Effector memory CD4-positive, alpha-beta T cell (primary cell): Measurements from ENCODE around the gene BCL2L13.

Experiments used
- DNase-seq, 3 donors: peaks; one replicate each; pipeline ENCODE4 v3.0.0-alpha.2; 2020
- H3K27ac ChIP-seq: 2 replicates; pipeline ENCODE4 v1.7.0; 2013; ENCODE audit warnings: mild to moderate bottlenecking, low read length, moderate library complexity; ENCODE audit not compliant: insufficient read depth, poor library complexity, severe bottlenecking
- H3K27me3 ChIP-seq: replicated peaks from 2 replicates; pipeline ENCODE4 v1.7.0; 2013; ENCODE audit warnings: mild to moderate bottlenecking, low read length; ENCODE audit not compliant: insufficient read depth, control insufficient read depth, poor library complexity, severe bottlenecking
- H3K36me3 ChIP-seq: 2 replicates; pipeline ENCODE4 v1.7.0; 2013; ENCODE audit warnings: mild to moderate bottlenecking, low read length, moderate library complexity; ENCODE audit not compliant: control insufficient read depth, insufficient read depth
- H3K4me1 ChIP-seq: 2 replicates; pipeline ENCODE4 v1.7.0; 2013; ENCODE audit warnings: low read length, mild to moderate bottlenecking; ENCODE audit not compliant: control insufficient read depth, insufficient read depth, poor library complexity, severe bottlenecking
- H3K4me3 ChIP-seq: 2 replicates; pipeline ENCODE4 v1.7.0; 2013; ENCODE audit warnings: low read length, low read depth, mild to moderate bottlenecking; ENCODE audit not compliant: insufficient read depth, poor library complexity, severe bottlenecking
- H3K9me3 ChIP-seq: 2 replicates; pipeline ENCODE4 v1.7.0; 2013; ENCODE audit warnings: mild to moderate bottlenecking, low read length, moderate library complexity; ENCODE audit not compliant: control insufficient read depth

The BCL2L13 gene

DNA sequence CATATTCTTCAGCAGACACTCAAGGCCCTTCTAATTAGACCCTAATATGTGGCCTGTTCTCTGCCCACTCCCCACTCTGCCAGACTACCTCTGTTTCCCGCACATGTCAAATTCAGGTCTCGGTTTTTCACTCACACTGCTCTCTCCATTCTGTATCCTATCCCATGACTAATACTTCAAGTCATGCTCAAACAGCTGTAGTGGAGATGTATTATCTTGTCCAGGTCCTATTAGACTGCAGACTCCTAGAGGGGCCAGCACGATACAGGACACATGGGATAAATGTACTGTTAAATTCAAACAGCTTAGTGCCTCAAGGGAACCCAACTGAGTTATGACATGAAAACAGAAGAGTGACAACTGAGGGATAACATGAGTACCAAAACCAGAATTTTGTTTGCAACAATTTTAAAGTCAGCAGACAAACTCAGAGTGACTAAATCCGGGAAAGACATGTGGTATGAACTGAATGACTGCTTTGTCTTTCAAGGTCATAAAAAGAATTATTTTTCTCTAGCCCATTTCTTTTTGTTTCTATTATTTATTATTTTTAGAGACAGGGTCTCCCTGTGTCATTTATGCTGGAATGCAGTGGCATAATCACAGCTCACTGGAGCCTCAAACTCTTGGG is 30.6 kb upstream of the BCL2L13 start:
- H3K9me3 ChIP-seq: no peaks in the 10 kb centered on the region
- no peak overlapping the region for H3K4me3 ChIP-seq
- no peak for DNase-seq
- peaks cover 51% of the 10 kb centered on the region for H3K36me3 ChIP-seq
- no peaks in the 10 kb centered on the region for H3K27me3 ChIP-seq
- no peak overlapping the region for H3K27ac ChIP-seq
- no peaks in the 10 kb centered on the region for H3K4me1 ChIP-seq

DNA sequence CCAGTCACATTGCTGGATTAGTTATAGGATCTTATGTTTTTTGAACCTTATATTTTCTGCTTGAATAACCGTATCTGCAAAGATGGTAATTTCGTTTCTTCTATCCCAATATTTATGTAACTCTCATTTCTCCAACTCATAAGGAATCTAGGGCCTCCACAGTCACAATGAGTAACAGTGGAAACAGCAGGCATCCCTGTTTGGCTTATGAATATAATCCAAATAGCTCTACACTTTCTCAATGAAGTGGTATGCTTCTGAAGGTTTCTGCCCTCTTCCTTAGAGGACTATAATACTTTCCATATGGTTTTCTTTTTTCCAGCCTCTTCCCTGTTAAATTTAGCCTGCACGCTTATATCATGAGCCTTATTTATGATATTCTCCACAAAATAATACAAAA is 26.5 kb upstream of the BCL2L13 start:
- Histone ChIP-seq H3K4me1 (no peaks in the 10 kb centered on the region), H3K4me3 (no peak overlapping the region), H3K27me3 (no peaks in the 10 kb centered on the region), H3K27ac (no peak overlapping the region), H3K9me3 (no peaks in the 10 kb centered on the region), H3K36me3 (peaks cover 50% of the 10 kb centered on the region)
- DNase-seq: no peak

DNA sequence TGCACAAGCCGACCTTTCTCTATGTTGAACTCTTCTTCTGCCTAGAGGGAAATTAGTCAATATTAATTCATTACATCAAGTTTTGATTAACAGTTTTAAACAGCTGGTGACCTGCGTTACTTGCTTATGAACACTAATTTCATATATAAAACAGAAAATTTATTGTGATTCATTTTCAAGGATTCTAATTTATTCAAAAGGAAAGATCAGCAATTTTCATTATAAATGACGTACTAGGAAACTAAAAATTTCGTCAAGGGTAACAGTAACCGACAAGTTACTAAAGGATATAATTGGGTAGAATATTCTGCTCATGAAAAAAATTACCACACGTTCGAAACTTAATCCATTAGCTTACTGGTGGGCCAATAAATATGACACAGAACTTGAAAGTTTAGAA is 25.3 kb upstream of the BCL2L13 start:
- Histone ChIP-seq H3K4me3 (no peak overlapping the region), H3K27me3 (no peaks in the 10 kb centered on the region), H3K4me1 (no peaks in the 10 kb centered on the region), H3K36me3 (peaks cover 47% of the 10 kb centered on the region), H3K27ac (no peak overlapping the region), H3K9me3 (no peaks in the 10 kb centered on the region)
- DNase-seq: no peak

DNA sequence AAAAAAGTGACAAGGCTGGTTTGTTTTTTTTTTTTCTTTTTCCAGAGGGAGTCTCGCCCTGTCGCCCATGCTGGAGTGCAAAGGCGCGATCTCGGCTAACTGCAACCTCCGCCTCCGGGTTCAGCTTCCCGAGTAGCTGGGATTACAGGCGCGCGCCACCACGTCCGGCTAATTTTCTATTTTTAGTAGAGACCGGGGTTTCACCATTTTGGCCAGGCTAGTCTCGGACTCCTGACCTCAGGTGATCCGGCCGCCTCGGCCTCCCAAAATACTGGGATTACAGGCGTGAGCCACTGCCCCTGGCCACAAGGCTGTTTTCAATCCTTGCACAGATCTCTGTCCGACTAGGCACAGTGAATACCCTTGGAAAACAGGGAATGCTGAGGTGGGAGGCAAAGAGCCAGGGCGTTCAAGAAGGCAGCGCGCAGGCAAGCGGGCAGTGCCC is 10.6 kb upstream of the BCL2L13 start:
- Histone ChIP-seq H3K4me1 (peaks cover 7% of the 10 kb centered on the region), H3K36me3 (no peaks in the 10 kb centered on the region), H3K9me3 (no peaks in the 10 kb centered on the region), H3K27ac (peak overlapping the region; percentile 96), H3K4me3 (peak overlapping the region; percentile 100), H3K27me3 (no peaks in the 10 kb centered on the region)
- DNase-seq: no peak

DNA sequence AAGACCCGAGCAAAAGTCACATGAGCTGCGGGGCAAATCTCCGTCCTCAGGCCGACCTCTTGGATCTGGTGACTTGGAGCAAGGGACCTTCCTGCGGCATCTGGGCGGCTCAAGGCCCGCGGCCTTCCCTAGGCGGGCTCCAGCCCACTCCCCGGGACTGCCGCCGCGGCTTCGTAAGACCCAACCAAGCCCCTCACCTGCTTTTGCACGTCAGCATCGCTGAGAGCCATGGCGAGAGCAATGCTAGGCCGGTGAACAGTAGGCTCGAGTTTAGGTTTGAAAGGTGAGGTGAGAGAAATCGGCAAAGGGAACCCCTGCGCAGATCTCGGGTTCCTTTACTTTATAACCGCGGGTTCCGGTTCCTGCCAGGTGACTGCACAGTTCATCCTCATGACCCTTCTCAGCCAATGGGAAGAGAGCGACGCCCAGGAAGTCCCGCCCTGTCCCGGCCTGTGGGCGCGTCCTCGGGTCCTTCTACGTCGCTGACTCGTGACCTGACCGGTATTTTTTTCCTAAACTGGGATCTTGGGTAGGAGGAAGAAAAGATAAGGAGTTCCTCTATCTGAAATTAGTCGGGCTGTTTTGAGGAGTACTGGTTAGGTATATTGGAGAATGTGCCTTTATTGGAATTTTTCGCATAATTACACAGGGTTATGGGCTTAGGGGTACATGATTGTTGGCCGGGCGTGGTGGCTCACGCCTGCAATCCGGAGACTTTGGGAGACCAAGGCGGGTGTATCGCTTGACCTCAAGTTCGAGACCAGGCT is 10.0 kb upstream of the BCL2L13 start, which contains the start of gene ATP6V1E1:
Gene ATP6V1E1 (minus strand): TSS at position 344 of the 767 bp plus-strand sequence. CDS start 114 bp downstream, at position 230.
- Histone ChIP-seq H3K4me1 (peaks cover 7% of the 10 kb centered on the region), H3K27ac (peak within 1 kb of the TSS; percentile 96), H3K36me3 (no peaks in the 10 kb centered on the region), H3K27me3 (no peaks in the 10 kb centered on the region), H3K4me3 (peak within 1 kb of the TSS; percentile 100), H3K9me3 (no peaks in the 10 kb centered on the region)
- peak; percentile 89 to 95 (median 93) for DNase-seq

DNA sequence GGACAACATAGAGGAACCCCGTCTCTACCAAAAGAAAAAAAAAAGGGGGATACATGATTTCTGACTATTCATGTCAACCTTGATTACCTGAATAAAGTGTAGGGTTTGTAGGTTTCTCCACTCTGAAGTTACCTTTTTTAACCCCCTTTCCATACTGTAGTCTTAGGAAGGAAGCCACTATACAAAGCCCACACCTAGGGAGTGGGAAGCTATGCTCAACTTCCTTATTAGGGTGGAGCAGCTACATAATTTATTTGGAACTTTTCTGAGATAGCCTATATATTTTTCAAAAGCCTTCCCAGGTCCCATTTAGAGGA is 9.4 kb upstream of the BCL2L13 start:
- peaks cover 7% of the 10 kb centered on the region for H3K4me1 ChIP-seq
- no peaks in the 10 kb centered on the region for H3K27me3 ChIP-seq
- peak overlapping the region; percentile 96 for H3K27ac ChIP-seq
- no peak for DNase-seq
- H3K36me3 ChIP-seq: no peaks in the 10 kb centered on the region
- H3K9me3 ChIP-seq: no peaks in the 10 kb centered on the region
- peak overlapping the region; percentile 100 for H3K4me3 ChIP-seq

DNA sequence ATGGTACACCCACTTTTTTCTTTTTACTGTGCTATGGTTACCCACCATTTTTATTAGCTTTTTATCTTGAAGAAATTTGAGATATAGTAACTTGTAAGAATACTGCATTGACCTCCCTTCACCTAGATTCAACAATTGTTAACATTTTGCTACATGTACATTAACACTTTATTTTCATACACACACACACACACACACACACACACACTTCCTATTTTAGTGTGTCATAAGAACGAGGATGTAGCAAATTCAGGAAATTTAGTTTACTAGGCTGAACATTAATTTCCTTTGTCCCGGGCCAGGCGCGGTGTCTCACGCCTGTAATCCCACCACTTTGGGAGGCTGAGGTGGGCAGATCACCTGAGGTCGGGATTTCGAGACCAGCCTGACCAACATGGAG is 8.9 kb upstream of the BCL2L13 start:
- H3K36me3 ChIP-seq: no peaks in the 10 kb centered on the region
- no peaks in the 10 kb centered on the region for H3K27me3 ChIP-seq
- H3K4me1 ChIP-seq: peaks cover 7% of the 10 kb centered on the region
- DNase-seq: no peak
- no peak overlapping the region for H3K4me3 ChIP-seq
- H3K9me3 ChIP-seq: no peaks in the 10 kb centered on the region
- no peak overlapping the region for H3K27ac ChIP-seq

DNA sequence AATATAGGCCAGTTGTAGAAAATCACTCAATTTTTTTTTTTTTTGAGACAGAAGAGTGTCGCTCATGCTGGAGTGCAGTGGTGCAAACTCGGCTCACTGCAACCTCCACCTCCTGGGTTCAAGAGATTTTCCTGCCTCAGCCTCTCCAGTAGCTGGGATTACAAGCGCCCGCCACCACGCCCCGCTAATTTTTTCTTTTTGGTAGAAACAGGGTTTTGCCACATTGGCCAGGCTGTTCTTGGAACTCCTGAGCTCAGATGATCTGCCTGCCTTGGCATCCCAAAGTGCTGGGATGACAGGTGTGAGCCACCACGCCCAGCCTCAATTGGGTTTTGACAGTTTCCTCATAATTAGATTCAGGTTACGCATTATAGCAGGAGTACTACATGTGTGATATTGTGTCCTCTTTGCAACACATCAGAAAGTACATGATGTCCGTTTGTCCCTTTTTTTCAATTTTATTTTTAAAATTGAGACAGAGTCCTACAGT is 7.4 kb upstream of the BCL2L13 start:
- no peaks in the 10 kb centered on the region for H3K36me3 ChIP-seq
- no peak for DNase-seq

DNA sequence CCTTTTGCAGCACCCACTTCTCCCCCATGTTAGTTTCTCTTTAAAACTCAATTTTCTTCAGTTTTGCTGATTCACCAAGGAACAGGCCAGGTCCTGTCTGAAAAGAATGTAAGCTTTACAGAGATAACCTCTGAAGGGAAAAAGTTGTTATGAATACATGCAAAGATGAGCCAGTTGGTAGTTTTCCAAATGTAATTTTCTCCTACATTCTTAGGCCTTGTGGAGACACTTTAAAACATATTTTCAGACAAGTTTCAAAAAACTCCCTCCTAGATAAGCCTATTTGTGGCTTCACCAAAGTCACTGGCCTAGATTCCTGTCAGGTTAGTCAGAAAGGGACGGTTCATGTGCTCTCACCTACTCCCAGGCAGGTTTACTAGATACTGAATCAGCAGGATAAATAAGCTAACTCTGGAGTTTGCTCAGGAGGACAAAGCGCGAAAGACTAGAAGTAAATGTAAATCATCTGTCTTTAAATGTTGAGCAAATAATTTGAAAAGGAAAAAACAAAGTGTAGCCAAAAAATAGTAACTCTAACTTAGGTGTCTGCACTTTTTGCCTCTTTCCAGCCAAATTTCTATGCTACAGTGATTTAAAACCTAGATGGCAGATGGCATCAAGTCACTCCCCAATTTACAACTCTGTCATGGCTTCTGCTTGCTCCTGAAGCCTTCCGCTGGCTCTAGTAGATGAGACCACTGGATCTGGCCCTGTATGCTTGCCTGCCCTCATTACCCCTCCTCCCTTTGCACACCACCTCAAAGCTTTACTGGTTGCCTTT is 5.2 kb upstream of the BCL2L13 start:
- Histone ChIP-seq H3K27ac (no peak overlapping the region), H3K36me3 (no peaks in the 10 kb centered on the region), H3K4me3 (no peak overlapping the region), H3K27me3 (no peaks in the 10 kb centered on the region), H3K9me3 (no peaks in the 10 kb centered on the region), H3K4me1 (peaks cover 8% of the 10 kb centered on the region)
- DNase-seq: no peak

More for the DNA sequence above, 7.4 kb upstream of the BCL2L13 start:
- Histone ChIP-seq H3K27me3 (no peaks in the 10 kb centered on the region), H3K4me3 (no peak overlapping the region), H3K4me1 (peaks cover 7% of the 10 kb centered on the region), H3K27ac (no peak overlapping the region), H3K9me3 (no peaks in the 10 kb centered on the region)

DNA sequence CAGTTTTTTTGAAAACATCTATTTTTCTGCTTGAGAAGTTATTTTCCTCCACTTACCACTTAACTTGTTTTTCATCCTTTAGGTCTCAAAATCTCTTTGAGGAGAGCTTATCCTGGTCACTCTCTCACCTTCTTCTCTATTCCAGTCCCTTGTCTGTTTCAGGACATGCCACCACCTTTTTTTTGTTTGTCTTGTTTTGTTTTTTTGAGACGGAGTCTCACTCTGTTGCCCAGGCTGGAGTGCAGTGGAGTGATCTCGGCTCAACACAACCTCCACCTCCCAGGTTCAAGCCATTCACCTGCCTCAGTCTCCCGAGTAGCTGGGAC is 4.6 kb upstream of the BCL2L13 start:
- H3K27ac ChIP-seq: no peak overlapping the region

More for the DNA sequence above, 4.6 kb upstream of the BCL2L13 start:
- Histone ChIP-seq H3K4me1 (peaks cover 8% of the 10 kb centered on the region), H3K36me3 (no peaks in the 10 kb centered on the region), H3K27me3 (no peaks in the 10 kb centered on the region), H3K9me3 (no peaks in the 10 kb centered on the region), H3K4me3 (no peak overlapping the region)
- no peak for DNase-seq
